GM19035 (cell line): ENCODE measurements around the gene LUC7L.
"Not testable (repeated sequence)": the region's sequence is repeated elsewhere in the genome, so short reads cannot be mapped to it uniquely, and the experiment has no call there.

Source experiments
- ATAC-seq: cut with Tn5 transposase; IDR thresholded peaks from one replicate; pipeline ENCODE4 v1.9.1; 2021; ENCODE audit not compliant: unreplicated experiment

LUC7L gene

GRCh38 chr16:230351-230750, 1.1 kb upstream of the LUC7L start:
- not testable (repeated sequence) for ATAC-seq

DNA sequence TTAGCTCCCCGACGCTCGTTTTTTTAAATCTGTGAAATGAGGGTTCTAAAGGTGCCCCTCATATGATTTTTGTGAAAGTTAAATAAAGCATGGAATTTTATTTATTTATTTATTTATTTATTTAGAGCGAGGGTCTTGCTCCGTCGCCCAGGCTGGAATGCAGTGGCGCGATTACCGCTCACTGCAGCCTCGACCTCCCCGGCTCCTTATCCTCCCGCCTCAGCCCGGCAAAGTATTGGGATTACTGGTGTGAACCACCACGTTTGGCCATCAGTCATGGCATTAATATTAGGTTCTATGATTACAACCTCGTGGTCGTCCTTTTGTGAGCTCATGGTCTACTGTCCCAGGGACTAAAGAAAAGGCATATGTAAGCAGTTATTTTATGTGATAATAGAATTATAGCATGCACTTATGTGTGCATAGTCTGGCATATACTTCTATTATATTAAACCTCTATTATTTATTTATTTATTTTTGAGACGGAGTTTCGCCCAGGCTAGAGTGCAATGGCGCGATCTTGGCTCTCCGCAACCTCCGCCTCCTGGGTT, 557 bp upstream of the LUC7L start:
- ATAC-seq: no peak

GRCh38 chr16:228151-228851, 948 bp downstream of the LUC7L start:
- ATAC-seq: peak; percentile 12

GRCh38 chr16:220021-220420, 9.2 kb downstream of the LUC7L start:
- no peak for ATAC-seq

DNA sequence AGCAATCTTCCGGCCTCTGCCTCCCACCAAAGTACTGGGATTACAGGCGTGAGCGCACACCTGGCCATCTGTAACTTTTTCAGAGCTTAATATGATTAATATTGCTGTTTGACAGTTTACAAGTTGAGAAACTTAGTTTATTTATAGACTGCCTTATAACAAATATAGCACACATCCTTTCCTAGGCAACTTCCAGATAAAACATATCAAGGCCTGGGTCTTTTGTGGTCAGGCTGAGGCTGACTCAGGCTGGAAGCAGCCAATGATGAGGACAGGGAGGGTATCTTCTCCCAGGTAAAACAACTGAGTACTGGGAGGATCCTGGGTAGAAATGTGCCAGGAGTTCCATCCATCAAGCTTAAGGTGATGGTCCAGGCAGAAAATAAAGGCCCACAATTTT, 16.2 kb downstream of the LUC7L start:
- ATAC-seq: no peak

DNA sequence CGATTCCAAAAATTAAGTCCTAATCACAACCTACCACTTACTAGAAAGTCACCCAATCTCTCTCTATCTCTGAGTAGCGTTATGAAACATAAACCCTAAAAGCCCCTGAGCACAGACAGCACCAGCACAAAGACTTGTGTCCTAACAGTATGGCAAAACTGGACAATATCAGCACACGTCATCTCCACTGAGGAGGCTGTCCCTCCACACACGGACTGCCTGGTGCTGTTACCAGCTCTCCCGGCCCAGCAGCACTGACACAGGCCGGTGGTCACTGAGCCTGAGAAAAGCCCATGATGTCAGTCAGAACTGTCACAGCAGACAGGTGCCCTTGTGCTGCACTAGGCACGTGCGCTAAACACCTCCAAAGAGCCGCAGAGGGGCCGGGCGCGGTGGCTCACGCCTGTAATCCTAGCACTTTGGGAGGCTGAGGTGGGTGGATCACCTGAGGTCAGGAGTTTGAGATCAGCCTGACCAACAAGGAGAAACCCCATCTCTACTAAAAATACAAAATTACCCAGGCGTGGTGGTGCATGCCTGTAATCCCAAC, 17.5 kb downstream of the LUC7L start:
- ATAC-seq: not testable (repeated sequence)

GRCh38 chr16:209359-209758, 19.9 kb downstream of the LUC7L start:
- ATAC-seq: not testable (repeated sequence)

DNA sequence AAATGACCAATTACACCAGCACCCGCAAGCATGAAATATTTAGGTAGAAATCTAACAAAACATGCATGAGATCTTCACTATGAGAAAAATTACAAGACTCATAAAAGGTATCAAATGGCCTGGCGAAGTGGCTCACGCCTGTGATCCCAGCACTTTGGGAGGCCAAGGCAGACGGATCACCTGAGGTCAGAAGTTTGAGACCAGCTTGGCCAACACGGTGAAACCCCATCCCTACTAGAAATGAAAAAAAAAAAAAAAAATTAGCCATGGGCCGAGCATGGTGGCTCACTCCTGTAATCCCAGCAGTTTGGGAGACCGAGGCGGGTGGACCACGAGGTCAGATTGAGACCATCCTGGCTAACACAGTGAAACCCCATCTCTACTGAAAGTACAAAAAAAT, 25.2 kb downstream of the LUC7L start:
- not testable (repeated sequence) for ATAC-seq

DNA sequence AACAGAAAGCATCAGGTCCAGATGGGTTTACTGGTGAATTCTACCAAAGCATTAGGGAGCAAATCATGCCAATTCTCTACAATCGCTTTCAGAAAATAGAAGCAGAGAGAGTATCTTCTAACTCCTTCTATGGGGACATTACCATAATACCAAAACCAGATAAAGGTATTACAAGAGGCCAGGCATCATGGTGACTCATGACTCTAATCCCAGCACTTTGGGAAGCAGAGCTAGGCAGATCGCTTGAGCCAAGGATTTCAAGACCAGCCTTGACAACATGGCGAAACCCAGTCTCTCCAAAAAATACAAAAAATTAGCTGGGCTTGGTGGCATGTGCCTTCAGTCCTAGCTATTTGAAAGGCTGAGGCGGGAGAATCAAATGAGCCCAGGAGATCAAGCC, 26.0 kb downstream of the LUC7L start:
- ATAC-seq: no peak

- no peak for ATAC-seq
Measured at GRCh38 chr16:200388-200787, 28.9 kb downstream of the LUC7L start.

- no peak for ATAC-seq
Measured at GRCh38 chr16:194516-194915, 34.7 kb downstream of the LUC7L start.

DNA sequence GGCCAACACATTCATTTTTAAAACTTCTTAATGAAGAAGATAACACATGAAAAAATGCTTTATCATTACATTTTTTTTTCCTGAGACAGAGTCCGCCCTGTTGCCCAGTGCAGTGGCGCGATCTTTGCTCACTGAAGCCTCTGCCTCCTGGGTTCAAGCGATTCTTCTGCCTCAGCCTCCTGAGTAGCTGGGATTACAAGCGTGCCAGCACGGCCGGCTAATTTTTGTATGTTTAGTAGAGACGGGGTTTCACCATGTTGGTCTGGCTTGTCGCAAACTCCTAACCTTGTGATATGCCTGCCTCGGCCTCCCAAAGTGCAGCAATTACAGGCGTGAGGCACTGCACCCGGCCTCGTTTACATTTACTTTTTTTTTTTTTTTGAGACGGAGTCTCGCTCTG, 35.8 kb downstream of the LUC7L start:
- no peak for ATAC-seq

- ATAC-seq: no peak
Measured at GRCh38 chr16:192686-193085, 36.6 kb downstream of the LUC7L start.

DNA sequence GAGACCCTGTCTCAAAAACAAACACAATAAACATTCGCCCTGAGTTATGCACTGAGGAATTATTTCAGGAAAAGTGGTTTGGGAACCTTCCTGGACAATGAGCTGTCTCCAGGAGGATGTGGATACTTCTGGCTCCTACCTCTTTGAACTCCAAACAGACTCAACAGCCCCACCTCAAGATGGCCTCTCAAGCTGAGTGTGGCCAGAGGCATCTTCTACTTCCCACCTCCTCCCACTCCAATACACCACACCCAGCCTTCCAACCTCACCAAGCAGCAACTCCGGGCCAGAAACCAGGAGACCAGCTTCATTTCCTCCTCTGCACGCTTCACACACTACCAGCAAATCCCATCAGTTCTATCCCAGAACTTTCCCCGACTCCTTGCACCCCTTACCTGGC, 37.4 kb downstream of the LUC7L start:
- ATAC-seq: no peak

- no peak for ATAC-seq
Measured at GRCh38 chr16:189604-190186, 39.6 kb downstream of the LUC7L start.

GRCh38 chr16:188674-189073, 40.6 kb downstream of the LUC7L start:
- no peak for ATAC-seq

GRCh38 chr16:187330-187729, 41.9 kb downstream of the LUC7L start:
- no peak for ATAC-seq

GRCh38 chr16:185691-186090, 43.6 kb downstream of the LUC7L start:
- no peak for ATAC-seq

DNA sequence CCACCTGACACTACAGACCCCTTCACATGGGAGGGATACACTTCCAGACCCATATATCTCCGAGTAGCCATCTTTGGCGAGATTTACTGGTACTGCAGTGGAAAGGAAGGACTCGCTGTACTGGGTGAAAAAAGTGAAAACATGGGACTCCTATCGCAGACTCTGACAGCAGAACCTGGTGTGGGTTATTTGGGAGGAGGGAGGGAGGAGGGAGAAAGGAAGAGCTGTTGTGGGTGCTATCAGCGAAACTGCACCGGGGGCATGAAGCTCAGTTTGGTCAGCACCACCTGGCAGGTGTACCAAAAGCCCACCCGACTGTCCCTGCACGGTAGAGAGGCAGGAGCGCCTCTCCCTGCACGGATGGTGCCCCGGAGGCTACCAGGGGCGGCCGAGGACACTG, 44.0 kb downstream of the LUC7L start:
- ATAC-seq: no peak

GRCh38 chr16:183005-183404, 46.2 kb downstream of the LUC7L start:
- no peak for ATAC-seq

DNA sequence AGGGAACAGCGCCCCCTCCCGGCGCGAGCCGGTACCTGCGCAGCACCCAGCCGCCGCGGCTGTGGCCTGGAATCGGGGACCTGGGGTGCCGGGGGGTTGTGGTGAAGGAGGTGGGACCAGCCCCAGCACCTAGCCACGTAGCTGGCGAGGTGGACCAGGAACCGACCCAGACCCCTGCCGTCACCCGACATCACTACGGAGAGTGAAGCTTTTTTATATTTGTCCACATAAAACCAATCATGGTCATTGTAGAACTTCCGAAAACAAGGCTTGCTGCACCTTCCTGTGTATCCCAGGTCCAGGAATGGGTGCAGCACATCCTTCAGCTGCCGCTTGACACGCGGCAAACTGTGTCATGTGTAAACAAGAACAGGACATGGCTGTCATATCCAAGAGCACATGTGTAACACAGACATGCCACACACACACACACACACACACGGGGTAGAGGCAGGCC, 47.7 kb downstream of the LUC7L start:
- ATAC-seq: no peak
